HepG2 (cell line): ENCODE data around the gene PDE4D. TPM values are rescaled to one million over a fixed set of nuclear protein-coding genes. Genes with fewer than 3 reads are reported as not detected.

Source experiments
- ATAD3A ChIP-seq: sonication (generic); formaldehyde crosslinking; IDR thresholded peaks from 2 replicates; pipeline ENCODE4 v1.4.0; 2020; ENCODE audit warnings: missing genetic modification reagents
- ATF5 ChIP-seq: sonication (generic); formaldehyde crosslinking; IDR thresholded peaks from 2 replicates; pipeline ENCODE4 v1.4.0; 2020; ENCODE audit warnings: mild to moderate bottlenecking, low read depth, missing genetic modification reagents
- GATA4 ChIP-seq: sonication (generic); IDR thresholded peaks from 2 replicates; pipeline ENCODE4 v1.6.1; 2016; ENCODE audit warnings: antibody characterized with exemption, low read depth, borderline replicate concordance
- HDAC2 ChIP-seq: sonication (generic); formaldehyde crosslinking; IDR thresholded peaks from 2 replicates; pipeline ENCODE4 v1.4.0; 2020; ENCODE audit warnings: missing genetic modification reagents
- HOXA7 ChIP-seq: sonication (generic); formaldehyde crosslinking; IDR thresholded peaks from 2 replicates; pipeline ENCODE4 v1.8.1; 2022; ENCODE audit warnings: mild to moderate bottlenecking, missing genetic modification reagents, moderate library complexity
- MATR3 ChIP-seq: sonication (generic); formaldehyde crosslinking; IDR thresholded peaks from 2 replicates; pipeline ENCODE4 v1.4.0; 2020; ENCODE audit warnings: missing genetic modification reagents
- MED1 ChIP-seq: sonication (generic); formaldehyde crosslinking; IDR thresholded peaks from 2 replicates; pipeline ENCODE4 v1.4.0; 2020; ENCODE audit warnings: missing genetic modification reagents
- MTA1 ChIP-seq: sonication (generic); formaldehyde crosslinking; IDR thresholded peaks from 2 replicates; pipeline ENCODE4 v1.4.0; 2020; ENCODE audit warnings: missing genetic modification reagents, mild to moderate bottlenecking, borderline replicate concordance
- REXO4 ChIP-seq: sonication (generic); formaldehyde crosslinking; IDR thresholded peaks from 2 replicates; pipeline ENCODE4 v1.8.0; 2022; ENCODE audit warnings: missing genetic modification reagents, mild to moderate bottlenecking, borderline replicate concordance
- SKIL ChIP-seq: sonication (generic); formaldehyde crosslinking; IDR thresholded peaks from 2 replicates; pipeline ENCODE4 v1.8.0; 2022; ENCODE audit warnings: missing genetic modification reagents, mild to moderate bottlenecking, moderate library complexity, borderline replicate concordance
- SMYD3 ChIP-seq: sonication (generic); formaldehyde crosslinking; IDR thresholded peaks from 2 replicates; pipeline ENCODE4 v1.8.1; 2023; ENCODE audit warnings: mild to moderate bottlenecking, missing genetic modification reagents
- SPEN ChIP-seq: sonication (generic); formaldehyde crosslinking; IDR thresholded peaks from 2 replicates; pipeline ENCODE4 v1.5.1; 2020; ENCODE audit warnings: low read depth, mild to moderate bottlenecking, missing genetic modification reagents
- TCF7L2 ChIP-seq: IDR thresholded peaks from 2 replicates; pipeline ENCODE4 v1.6.1; 2011; ENCODE audit warnings: mild to moderate bottlenecking, low read depth, low read length, moderate library complexity
- TFE3 ChIP-seq: IDR thresholded peaks from 2 replicates; pipeline ENCODE4 v1.6.1; 2016
- TMF1 ChIP-seq: sonication (generic); formaldehyde crosslinking; IDR thresholded peaks from 2 replicates; pipeline ENCODE4 v1.8.1; 2022; ENCODE audit warnings: low read depth, missing genetic modification reagents
- YEATS4 ChIP-seq: sonication (generic); formaldehyde crosslinking; IDR thresholded peaks from 2 replicates; pipeline ENCODE4 v1.4.0; 2020; ENCODE audit warnings: missing genetic modification reagents, borderline replicate concordance
- ZBTB20 ChIP-seq: sonication (generic); formaldehyde crosslinking; IDR thresholded peaks from 2 replicates; pipeline ENCODE4 v1.8.1; 2023; ENCODE audit warnings: missing genetic modification reagents, low read depth, mild to moderate bottlenecking, borderline replicate concordance
- ZNF101 ChIP-seq: sonication (generic); formaldehyde crosslinking; IDR thresholded peaks from 2 replicates; pipeline ENCODE4 v1.4.0; 2020; ENCODE audit warnings: mild to moderate bottlenecking, low read depth, missing genetic modification reagents, borderline replicate concordance
- ZNF770 ChIP-seq: sonication (generic); formaldehyde crosslinking; IDR thresholded peaks from 2 replicates; pipeline ENCODE4 v1.5.0; 2020; ENCODE audit warnings: mild to moderate bottlenecking, missing genetic modification reagents
- ZNF772 ChIP-seq: sonication (generic); formaldehyde crosslinking; IDR thresholded peaks from 2 replicates; pipeline ENCODE4 v1.5.0; 2020; ENCODE audit warnings: mild to moderate bottlenecking, missing genetic modification reagents
- ZNF773 ChIP-seq: sonication (generic); formaldehyde crosslinking; IDR thresholded peaks from 2 replicates; pipeline ENCODE4 v1.4.0; 2020; ENCODE audit warnings: missing genetic modification reagents, borderline replicate concordance
- ZSCAN30 ChIP-seq: sonication (generic); formaldehyde crosslinking; IDR thresholded peaks from 2 replicates; pipeline ENCODE4 v1.5.0; 2020; ENCODE audit warnings: mild to moderate bottlenecking, missing genetic modification reagents
- polyA plus RNA-seq, 8 experiments: library from polyadenylated mRNA; depleted of rRNA in 3 of 8; stranded (reverse) in 7 of 8; unstranded in 1 of 8; fragments of >200 nt; fragmentation: Illumina TruSeq in 4 of 8; extraction: Trizol in 4 of 8; gene quantifications; 2 replicates each; pipeline versions ENCODE4 v1.2.1 to v1.2.3, GENCODE V29; 2011 to 2016; ENCODE audit warnings: low read depth in 4 of 8, missing spikeins in 1 of 8, mixed read lengths in 1 of 8; ENCODE audit not compliant: insufficient read depth in 1 of 8
- total RNA-seq, 5 experiments: library from RNA; depleted of rRNA; stranded (reverse); fragments of >200 nt; fragmentation: Illumina TruSeq; extraction: Trizol; gene quantifications; 2 replicates each; pipeline ENCODE4 v1.2.3, GENCODE V29; 2016; ENCODE audit warnings: low read depth in 1 of 5

The PDE4D gene
- total and polyA plus RNA-seq, 2 of the 13 experiments (the other 11 are each of a cell fraction or from before 2014, with no cell fraction given), result 7.0 to 12.2 TPM

- TF ChIP-seq ZNF770 (CRISPR knock-in tag), result no peak
- TF ChIP-seq HDAC2 (CRISPR knock-in tag), result peak; percentile 57; the same call in 1 of the 2 replicates
- no peak for TF ChIP-seq ZNF772 (CRISPR knock-in tag)
- no peak for TF ChIP-seq MATR3 (CRISPR knock-in tag)
- TF ChIP-seq ZNF773 (CRISPR knock-in tag), result no peak
- peak; percentile 97 for TF ChIP-seq MED1 (CRISPR knock-in tag)
- TF ChIP-seq ZBTB20 (CRISPR knock-in tag), result peak; percentile 43; the same call in 1 of the 2 replicates
- no peak for TF ChIP-seq YEATS4 (CRISPR knock-in tag)
- no peak for TF ChIP-seq ATF5 (CRISPR knock-in tag)
- TF ChIP-seq ATAD3A (CRISPR knock-in tag), result no peak
- TF ChIP-seq ZNF101 (CRISPR knock-in tag), result no peak
- peak; percentile 66; the same call in 1 of the 2 replicates for TF ChIP-seq GATA4
- 0 out of 2 replicates have a peak, but pooled peaks have one; percentile 46 for TF ChIP-seq TFE3 (CRISPR knock-in tag)
- TF ChIP-seq HOXA7, result no peak
- peak; percentile 39; the same call in 1 of the 2 replicates for TF ChIP-seq SKIL
- no peak for TF ChIP-seq TCF7L2
- TF ChIP-seq ZSCAN30 (CRISPR knock-in tag), result no peak
- no peak; the same call in 1 of the 2 replicates for TF ChIP-seq MTA1
- no peak for TF ChIP-seq REXO4
- TF ChIP-seq SPEN (CRISPR knock-in tag), result no peak
- TF ChIP-seq SMYD3 (CRISPR knock-in tag), result no peak
- TF ChIP-seq TMF1 (CRISPR knock-in tag), result no peak
These were observed 821.6 kb downstream of the PDE4D start (continued) for GRCh38 chr5:59071755-59072549.
